Activated gamma-delta T cell treated with Interleukin-2 at 50 U/mL for 16 hours (primary cell): ENCODE data around the gene PTPRN2.

Experiments used
- DNase-seq: peaks from one replicate; pipeline ENCODE4 v3.0.0-alpha.2; 2020

The PTPRN2 gene

GRCh38 chr7:157658851-157659412 lies 928.7 kb downstream of the PTPRN2 start:
- no peak for DNase-seq

- DNase-seq: no peak
These were observed 929.6 kb downstream of the PTPRN2 start for GRCh38 chr7:157657741-157658740.

GRCh38 chr7:157656195-157656769 lies 931.3 kb downstream of the PTPRN2 start:
- no peak for DNase-seq

GRCh38 chr7:157654350-157654749 lies 933.3 kb downstream of the PTPRN2 start:
- no peak for DNase-seq

GRCh38 chr7:157653827-157654207 lies 933.8 kb downstream of the PTPRN2 start:
- no peak for DNase-seq

- DNase-seq: no peak
These were observed 934.4 kb downstream of the PTPRN2 start for GRCh38 chr7:157652954-157653826.

GRCh38 chr7:157652161-157652953 lies 935.3 kb downstream of the PTPRN2 start:
- no peak for DNase-seq

- no peak for DNase-seq
These were observed 936.1 kb downstream of the PTPRN2 start for GRCh38 chr7:157651366-157652160.

- DNase-seq: no peak
These were observed 936.8 kb downstream of the PTPRN2 start for GRCh38 chr7:157650801-157651200.

GRCh38 chr7:157650131-157650631 lies 937.4 kb downstream of the PTPRN2 start:
- no peak for DNase-seq

GRCh38 chr7:157646551-157646950 lies 941.1 kb downstream of the PTPRN2 start:
- no peak for DNase-seq

- DNase-seq: no peak
These were observed 942.1 kb downstream of the PTPRN2 start for GRCh38 chr7:157645539-157645938.

GRCh38 chr7:157644946-157645345 lies 942.7 kb downstream of the PTPRN2 start:
- DNase-seq: no peak

- DNase-seq: no peak
These were observed 944.1 kb downstream of the PTPRN2 start for GRCh38 chr7:157643525-157643970.

GRCh38 chr7:157641866-157642265 lies 945.8 kb downstream of the PTPRN2 start:
- DNase-seq: no peak

- no peak for DNase-seq
These were observed 947.5 kb downstream of the PTPRN2 start for GRCh38 chr7:157640144-157640543.

GRCh38 chr7:157638563-157638962 lies 949.1 kb downstream of the PTPRN2 start:
- no peak for DNase-seq

- no peak for DNase-seq
These were observed 950.2 kb downstream of the PTPRN2 start for GRCh38 chr7:157637216-157637949.

GRCh38 chr7:157635669-157636068 lies 952.0 kb downstream of the PTPRN2 start:
- no peak for DNase-seq

- DNase-seq: no peak
These were observed 952.5 kb downstream of the PTPRN2 start for GRCh38 chr7:157635148-157635500.
